ENCODE data around the gene F7.

Gene F7

DNA sequence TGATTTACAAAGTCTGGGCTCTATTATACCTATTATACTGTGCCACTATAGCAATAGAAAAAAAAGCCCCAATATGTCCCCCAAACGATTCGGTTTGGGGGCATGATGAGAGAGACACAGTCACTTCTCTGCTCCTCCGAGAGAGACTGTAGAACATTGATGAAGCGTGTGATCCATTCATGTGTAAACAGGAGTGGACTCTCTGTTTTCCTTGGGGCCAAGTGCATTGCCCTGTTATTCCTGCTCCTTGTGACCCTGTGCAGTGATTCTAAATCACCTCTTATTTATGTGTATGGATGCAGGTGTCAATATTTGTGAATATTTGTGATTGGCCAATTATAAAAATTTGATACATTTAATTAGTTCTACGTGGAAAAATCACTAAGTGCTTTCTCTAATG is 34.0 kb downstream of the F7 start:
- no peak for DNase-seq (ENCODE audit: low read depth, low spot score)
- Histone ChIP-seq H3K9me3 (ENCODE audit: insufficient read depth, low read length) (no peaks in the 10 kb centered on the region), H3K36me3 (ENCODE audit: insufficient read depth, insufficient read length, low read length) (no peaks in the 10 kb centered on the region), H3K27me3 (ENCODE audit: insufficient read depth, insufficient read length) (no peaks in the 10 kb centered on the region), H3K4me3 (ENCODE audit: insufficient read length, low read depth) (no peak overlapping the region), H3K9ac (ENCODE audit: insufficient read length, low read depth) (no peak overlapping the region), H3K4me1 (ENCODE audit: insufficient read depth, insufficient read length) (peaks cover 11% of the 10 kb centered on the region)
- TF ChIP-seq SUZ12 (IDR thresholded peaks at IDR 0.05; ENCODE audit: extremely low read depth, insufficient read depth, insufficient read length) (no peak), YY1 (IDR thresholded peaks at IDR 0.05; ENCODE audit: insufficient read depth, insufficient read length) (no peak), ZNF274 (IDR thresholded peaks at IDR 0.05; ENCODE audit: low read depth, low read length) (no peak)

DNA sequence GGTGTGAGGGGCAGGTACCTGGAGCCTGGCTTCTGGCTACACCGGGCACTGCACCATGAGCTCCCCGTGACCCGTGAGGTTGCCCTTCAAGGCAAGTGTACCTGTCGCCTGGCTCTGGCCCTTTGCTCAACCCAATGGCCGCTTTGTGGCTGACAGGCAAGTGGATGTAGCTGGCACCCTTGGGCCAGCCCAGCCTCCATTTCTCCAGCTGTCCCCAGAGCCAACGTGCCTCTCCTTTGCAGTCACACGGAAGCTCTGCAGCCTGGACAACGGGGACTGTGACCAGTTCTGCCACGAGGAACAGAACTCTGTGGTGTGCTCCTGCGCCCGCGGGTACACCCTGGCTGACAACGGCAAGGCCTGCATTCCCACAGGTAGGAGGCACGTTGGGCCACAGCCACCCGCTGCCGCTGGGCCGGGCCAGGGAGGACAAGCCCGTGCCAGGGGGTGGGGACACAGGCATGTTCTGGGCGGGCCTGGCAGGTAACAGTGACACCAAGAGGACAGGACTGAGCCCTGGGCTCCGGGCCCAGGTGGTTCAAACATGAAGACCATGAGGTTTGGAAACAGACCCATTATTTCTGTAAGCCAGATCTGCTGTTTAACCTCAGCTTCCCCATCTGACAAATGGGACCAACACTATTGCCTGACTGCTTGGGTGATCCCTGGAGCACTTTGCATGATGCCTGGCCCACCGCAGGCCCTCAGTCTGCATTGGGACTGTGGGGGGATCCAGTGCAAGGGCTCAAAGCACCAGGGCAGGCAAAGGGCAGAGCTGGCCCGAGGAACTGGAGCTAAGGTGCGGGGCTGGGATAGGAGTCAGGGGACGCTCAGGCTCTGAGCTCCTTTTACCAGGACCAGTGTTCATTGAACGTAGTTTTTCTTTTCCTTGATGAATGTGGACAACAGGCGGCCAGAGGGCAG is 35.3 kb downstream of the F7 start:
- Histone ChIP-seq H3K27me3 (ENCODE audit: insufficient read depth, insufficient read length) (no peaks in the 10 kb centered on the region), H3K4me1 (ENCODE audit: insufficient read depth, insufficient read length) (peaks cover 11% of the 10 kb centered on the region), H3K9ac (ENCODE audit: insufficient read length, low read depth) (no peak overlapping the region), H3K4me3 (ENCODE audit: insufficient read length, low read depth) (no peak overlapping the region), H3K9me3 (ENCODE audit: insufficient read depth, low read length) (no peaks in the 10 kb centered on the region), H3K36me3 (ENCODE audit: insufficient read depth, insufficient read length, low read length) (no peaks in the 10 kb centered on the region)
- TF ChIP-seq ZNF274 (IDR thresholded peaks at IDR 0.05; ENCODE audit: low read depth, low read length) (no peak), SUZ12 (IDR thresholded peaks at IDR 0.05; ENCODE audit: extremely low read depth, insufficient read depth, insufficient read length) (no peak), YY1 (IDR thresholded peaks at IDR 0.05; ENCODE audit: insufficient read depth, insufficient read length) (no peak)
- DNase-seq (ENCODE audit: low read depth, low spot score) = no peak

DNA sequence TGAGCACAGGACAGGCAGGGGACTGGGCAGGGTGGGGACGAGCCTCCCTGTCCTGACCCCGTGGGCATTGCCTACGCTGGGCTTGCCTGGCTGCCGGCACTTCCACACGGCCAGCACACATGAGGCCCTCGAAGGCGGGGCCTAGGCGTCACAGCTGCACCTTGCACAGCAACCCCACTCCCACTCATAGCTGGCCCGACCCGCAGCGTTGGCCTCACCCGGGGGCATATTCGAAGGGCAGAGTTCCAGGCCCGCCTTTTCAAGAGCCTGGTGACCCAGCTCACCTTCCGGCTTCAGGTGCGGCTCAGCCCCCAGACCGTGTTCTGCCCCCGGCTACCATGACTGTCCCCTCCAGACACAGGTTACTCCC is 36.0 kb downstream of the F7 start:
- no peak overlapping the region for H3K4me3 ChIP-seq (ENCODE audit: insufficient read length, low read depth)
- no peak for TF ChIP-seq SUZ12 (IDR thresholded peaks at IDR 0.05; ENCODE audit: extremely low read depth, insufficient read depth, insufficient read length)
- TF ChIP-seq ZNF274 (IDR thresholded peaks at IDR 0.05; ENCODE audit: low read depth, low read length) = no peak
- TF ChIP-seq YY1 (IDR thresholded peaks at IDR 0.05; ENCODE audit: insufficient read depth, insufficient read length) = no peak
- DNase-seq (ENCODE audit: low read depth, low spot score) = no peak
- H3K27me3 ChIP-seq (ENCODE audit: insufficient read depth, insufficient read length) = no peaks in the 10 kb centered on the region
- no peaks in the 10 kb centered on the region for H3K9me3 ChIP-seq (ENCODE audit: insufficient read depth, low read length)
- no peaks in the 10 kb centered on the region for H3K36me3 ChIP-seq (ENCODE audit: insufficient read depth, insufficient read length, low read length)
- peaks cover 11% of the 10 kb centered on the region for H3K4me1 ChIP-seq (ENCODE audit: insufficient read depth, insufficient read length)
- no peak overlapping the region for H3K9ac ChIP-seq (ENCODE audit: insufficient read length, low read depth)

DNA sequence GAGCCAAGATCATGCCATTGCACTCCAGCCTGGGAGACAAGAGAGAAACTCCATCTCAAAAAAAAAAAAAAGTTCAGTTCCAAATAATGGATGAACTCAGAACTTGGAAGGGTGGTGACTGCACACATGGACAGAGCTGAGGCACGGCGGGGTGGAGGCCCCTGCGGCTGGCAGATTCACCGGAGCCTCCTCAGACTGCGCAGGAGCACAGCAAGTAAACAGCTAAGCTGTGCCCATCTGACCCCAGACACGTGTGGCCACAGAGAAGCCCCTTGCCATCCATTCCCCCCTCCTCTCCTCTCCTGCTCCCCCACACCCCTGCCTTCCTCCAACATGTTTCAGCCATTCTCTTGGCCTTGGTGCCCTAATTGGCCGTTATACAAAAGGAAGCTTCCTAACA is 37.3 kb downstream of the F7 start:
- H3K36me3 ChIP-seq (ENCODE audit: insufficient read depth, insufficient read length, low read length) = no peaks in the 10 kb centered on the region
- H3K4me3 ChIP-seq (ENCODE audit: insufficient read length, low read depth) = no peak overlapping the region
- H3K9ac ChIP-seq (ENCODE audit: insufficient read length, low read depth) = no peak overlapping the region
- no peaks in the 10 kb centered on the region for H3K27me3 ChIP-seq (ENCODE audit: insufficient read depth, insufficient read length)
- no peaks in the 10 kb centered on the region for H3K9me3 ChIP-seq (ENCODE audit: insufficient read depth, low read length)
- TF ChIP-seq YY1 (IDR thresholded peaks at IDR 0.05; ENCODE audit: insufficient read depth, insufficient read length) (no peak), SUZ12 (IDR thresholded peaks at IDR 0.05; ENCODE audit: extremely low read depth, insufficient read depth, insufficient read length) (no peak)
- H3K4me1 ChIP-seq (ENCODE audit: insufficient read depth, insufficient read length) = peaks cover 11% of the 10 kb centered on the region
- no peak for DNase-seq (ENCODE audit: low read depth, low spot score)

DNA sequence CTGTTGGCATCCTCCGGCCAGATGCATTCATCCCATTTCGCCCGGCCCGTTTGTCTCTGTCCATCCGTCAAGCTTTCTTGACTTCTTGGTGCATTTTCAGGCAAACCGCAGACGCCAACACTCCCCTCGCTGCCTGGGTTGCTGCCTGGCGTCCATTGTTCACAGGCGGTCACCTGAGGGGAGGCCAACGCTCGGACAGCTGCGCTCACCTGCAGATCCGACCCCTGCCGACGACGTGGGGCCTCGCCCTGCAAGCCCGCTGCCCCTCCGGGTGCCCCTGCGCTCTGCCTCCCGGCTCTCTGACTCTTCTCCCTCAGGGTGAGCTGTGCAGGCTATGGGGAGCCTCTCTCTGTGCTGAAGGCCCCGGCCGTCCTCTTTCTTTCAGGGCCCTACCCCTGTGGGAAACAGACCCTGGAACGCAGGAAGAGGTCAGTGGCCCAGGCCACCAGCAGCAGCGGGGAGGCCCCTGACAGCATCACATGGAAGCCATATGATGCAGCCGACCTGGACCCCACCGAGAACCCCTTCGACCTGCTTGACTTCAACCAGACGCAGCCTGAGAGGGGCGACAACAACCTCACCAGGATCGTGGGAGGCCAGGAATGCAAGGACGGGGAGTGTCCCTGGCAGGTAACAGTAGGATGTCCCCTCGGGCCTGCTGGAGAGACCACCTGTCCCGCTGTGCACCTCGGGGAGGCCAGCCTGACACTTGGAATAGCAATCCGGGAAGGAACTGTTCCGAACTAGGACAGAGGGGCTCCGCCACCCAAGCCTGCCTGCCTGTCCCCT is 38.1 kb downstream of the F7 start:
- no peak for DNase-seq (ENCODE audit: low read depth, low spot score)
- TF ChIP-seq ZNF274 (IDR thresholded peaks at IDR 0.05; ENCODE audit: low read depth, low read length) (no peak), SUZ12 (IDR thresholded peaks at IDR 0.05; ENCODE audit: extremely low read depth, insufficient read depth, insufficient read length) (no peak), YY1 (IDR thresholded peaks at IDR 0.05; ENCODE audit: insufficient read depth, insufficient read length) (no peak)
- no peaks in the 10 kb centered on the region for H3K36me3 ChIP-seq (ENCODE audit: insufficient read depth, insufficient read length, low read length)

DNA sequence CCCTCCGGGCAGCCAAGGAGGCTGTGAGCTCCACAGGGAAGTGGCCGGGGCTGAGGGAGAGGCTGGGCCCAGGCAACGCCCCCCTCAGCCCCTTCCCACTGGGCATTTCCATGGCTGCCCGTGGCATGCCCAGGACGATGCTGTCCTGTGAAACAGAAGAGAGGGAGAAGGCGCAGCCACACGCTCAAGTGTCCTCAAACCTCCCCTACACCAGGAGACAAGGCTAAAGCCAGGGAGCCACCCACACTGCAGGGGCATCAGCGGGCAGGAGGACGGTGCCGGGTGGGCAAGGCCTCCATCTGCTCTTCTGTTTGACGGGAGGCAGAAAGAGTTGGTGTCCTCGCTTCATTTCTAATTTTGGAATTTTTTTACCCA is 38.7 kb downstream of the F7 start:
- Histone ChIP-seq H3K9ac (ENCODE audit: insufficient read length, low read depth) (no peak overlapping the region), H3K36me3 (ENCODE audit: insufficient read depth, insufficient read length, low read length) (no peaks in the 10 kb centered on the region), H3K9me3 (ENCODE audit: insufficient read depth, low read length) (no peaks in the 10 kb centered on the region), H3K4me1 (ENCODE audit: insufficient read depth, insufficient read length) (peaks cover 11% of the 10 kb centered on the region), H3K4me3 (ENCODE audit: insufficient read length, low read depth) (no peak overlapping the region), H3K27me3 (ENCODE audit: insufficient read depth, insufficient read length) (no peaks in the 10 kb centered on the region)
- DNase-seq (ENCODE audit: low read depth, low spot score) = no peak
- TF ChIP-seq YY1 (IDR thresholded peaks at IDR 0.05; ENCODE audit: insufficient read depth, insufficient read length) = no peak

More for the DNA sequence above, 38.1 kb downstream of the F7 start:
- H3K27me3 ChIP-seq (ENCODE audit: insufficient read depth, insufficient read length) = no peaks in the 10 kb centered on the region
- H3K9me3 ChIP-seq (ENCODE audit: insufficient read depth, low read length) = no peaks in the 10 kb centered on the region
- H3K4me3 ChIP-seq (ENCODE audit: insufficient read length, low read depth) = no peak overlapping the region
- H3K4me1 ChIP-seq (ENCODE audit: insufficient read depth, insufficient read length) = peaks cover 11% of the 10 kb centered on the region
- H3K9ac ChIP-seq (ENCODE audit: insufficient read length, low read depth) = no peak overlapping the region

DNA sequence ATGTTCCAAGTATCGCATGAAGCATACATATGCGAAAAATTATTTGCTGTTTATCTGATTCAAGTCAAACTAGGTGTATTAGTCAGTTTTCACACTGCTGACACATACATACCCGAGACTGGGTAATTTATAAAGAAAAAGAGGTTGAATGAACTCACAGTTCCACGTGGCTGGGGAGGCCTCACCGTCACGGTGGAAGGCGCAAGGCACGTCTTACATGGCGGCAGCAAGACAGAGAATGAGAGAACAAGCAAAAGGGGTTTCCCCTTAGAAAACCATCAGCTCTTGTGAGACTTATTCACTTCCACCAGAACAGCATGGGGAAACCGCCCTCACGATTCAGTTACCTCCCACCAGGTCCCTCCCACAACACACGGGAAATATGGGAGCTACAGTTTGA is 39.9 kb downstream of the F7 start:
- Histone ChIP-seq H3K9me3 (ENCODE audit: insufficient read depth, low read length) (no peaks in the 10 kb centered on the region), H3K36me3 (ENCODE audit: insufficient read depth, insufficient read length, low read length) (no peaks in the 10 kb centered on the region), H3K4me1 (ENCODE audit: insufficient read depth, insufficient read length) (peaks cover 11% of the 10 kb centered on the region), H3K27me3 (ENCODE audit: insufficient read depth, insufficient read length) (no peaks in the 10 kb centered on the region), H3K9ac (ENCODE audit: insufficient read length, low read depth) (no peak overlapping the region), H3K4me3 (ENCODE audit: insufficient read length, low read depth) (no peak overlapping the region)
- DNase-seq (ENCODE audit: low read depth, low spot score) = no peak
- TF ChIP-seq YY1 (IDR thresholded peaks at IDR 0.05; ENCODE audit: insufficient read depth, insufficient read length) (no peak), SUZ12 (IDR thresholded peaks at IDR 0.05; ENCODE audit: extremely low read depth, insufficient read depth, insufficient read length) (no peak), ZNF274 (IDR thresholded peaks at IDR 0.05; ENCODE audit: low read depth, low read length) (no peak)
